IMR-90 (cell line): Measurements from ENCODE around the gene GNAO1. TPM values are rescaled to one million over a fixed set of nuclear protein-coding genes. Genes with fewer than 3 reads are reported as not detected.

ENCODE experiments used
- ATAC-seq: fragments of 200-7000 bp; cut with Tn5 transposase; 2 replicates; pipeline ENCODE4 v1.9.1; 2020; ENCODE audit warnings: low read depth, mild to moderate bottlenecking, moderate library complexity
- BruUV-seq: library from RNA; stranded (reverse); fragments of 400-500 nt; replicated peaks from 2 replicates; lab custom pipeline; 2021; lab: Mats Ljungman, UMichigan
- CTCF ChIA-PET: fragments of 300-600 bp; formaldehyde crosslinking; extraction: SDS; loops from one replicate; lab custom pipeline; 2021; ENCODE audit warnings: antibody characterized with exemption; lab: Yijun Ruan, JAX
- POLR2A ChIA-PET: fragments of 300-600 bp; sonication (Branson Sonifier 250); formaldehyde crosslinking; loops from one replicate; lab custom pipeline; 2022; ENCODE audit warnings: antibody characterized with exemption; ENCODE audit not compliant: unreplicated experiment; lab: Charles Lee
- DNase-seq: peaks from one replicate; pipeline ENCODE4 v3.0.0; 2013
- H2AFZ ChIP-seq: replicated peaks from 2 replicates; pipeline ENCODE3; 2013; ENCODE audit warnings: low read length, mild to moderate bottlenecking; ENCODE audit not compliant: poor library complexity
- H2AK5ac ChIP-seq: 2 replicates; pipeline ENCODE4 v1.6.1; 2013; ENCODE audit warnings: low read depth, low read length, inconsistent platforms
- H2AK9ac ChIP-seq: replicated peaks from 2 replicates; pipeline ENCODE3; 2013; ENCODE audit warnings: mild to moderate bottlenecking, low read depth, low read length, moderate library complexity; ENCODE audit not compliant: poor library complexity
- H2BK120ac ChIP-seq: 2 replicates; pipeline ENCODE4 v1.6.1; 2013; ENCODE audit warnings: low read depth, low read length, inconsistent platforms
- H2BK15ac ChIP-seq: 3 replicates; pipeline ENCODE4 v1.6.1; 2013; ENCODE audit warnings: low read depth, low read length, inconsistent platforms
- H2BK20ac ChIP-seq: 2 replicates; pipeline ENCODE4 v1.6.1; 2013; ENCODE audit warnings: low read depth, mild to moderate bottlenecking, inconsistent platforms, low read length, moderate library complexity
- H2BK5ac ChIP-seq: 2 replicates; pipeline ENCODE4 v1.6.1; 2013; ENCODE audit warnings: mild to moderate bottlenecking, low read depth, low read length, inconsistent platforms; ENCODE audit not compliant: poor library complexity, severe bottlenecking
- H3K14ac ChIP-seq: replicated peaks from 2 replicates; pipeline ENCODE4 v1.6.1; 2013; ENCODE audit warnings: low read depth, low read length, inconsistent platforms
- H3K18ac ChIP-seq: 2 replicates; pipeline ENCODE4 v1.6.1; 2013; ENCODE audit warnings: low read depth, low read length, control low read depth
- H3K23ac ChIP-seq: 2 replicates; pipeline ENCODE4 v1.6.1; 2013; ENCODE audit warnings: low read depth, low read length, inconsistent platforms
- H3K27ac ChIP-seq: 2 replicates; pipeline ENCODE4 v1.5.1; 2013; ENCODE audit warnings: mild to moderate bottlenecking, control low read depth, low read length; ENCODE audit not compliant: insufficient read depth
- H3K27me3 ChIP-seq: 2 replicates; pipeline ENCODE4 v1.6.1; 2013; ENCODE audit warnings: low read length; ENCODE audit not compliant: control insufficient read depth, insufficient read depth
- H3K36me3 ChIP-seq: 2 replicates; pipeline ENCODE4 v1.6.1; 2013; ENCODE audit warnings: low read length, mixed read lengths; ENCODE audit not compliant: control insufficient read depth, insufficient read depth
- H3K4ac ChIP-seq: 2 replicates; pipeline ENCODE4 v1.6.1; 2013; ENCODE audit warnings: low read depth, low read length, inconsistent platforms
- H3K4me1 ChIP-seq: 2 replicates; pipeline ENCODE4 v1.6.1; 2013; ENCODE audit warnings: low read length, mixed read lengths; ENCODE audit not compliant: control insufficient read depth, insufficient read depth
- H3K4me2 ChIP-seq: 2 replicates; pipeline ENCODE4 v1.6.1; 2013; ENCODE audit warnings: low read depth, mild to moderate bottlenecking, control low read depth, low read length, moderate library complexity
- H3K4me3 ChIP-seq: 2 replicates; pipeline ENCODE4 v1.5.1; 2013; ENCODE audit warnings: low read depth, mild to moderate bottlenecking, control low read depth, low read length, moderate library complexity; ENCODE audit not compliant: insufficient read depth
- H3K56ac ChIP-seq: 2 replicates; pipeline ENCODE4 v1.6.1; 2013; ENCODE audit warnings: low read length, inconsistent platforms; ENCODE audit not compliant: insufficient read depth; ENCODE audit errors: extremely low read depth
- H3K79me1 ChIP-seq, 2 experiments: 2 replicates each; pipeline ENCODE4 v1.6.1; 2013; ENCODE audit warnings: low read length in 2 of 2, inconsistent platforms in 1 of 2, low read depth in 1 of 2
- H3K9ac ChIP-seq: 2 replicates; pipeline ENCODE4 v1.6.1; 2013; ENCODE audit warnings: low read depth, low read length, control low read depth
- H3K9me1 ChIP-seq: 2 replicates; pipeline ENCODE4 v1.6.1; 2013; ENCODE audit warnings: low read length, inconsistent platforms; ENCODE audit not compliant: insufficient read depth
- H3K9me3 ChIP-seq: 2 replicates; pipeline ENCODE4 v1.6.1; 2013; ENCODE audit warnings: low read length; ENCODE audit not compliant: control insufficient read depth, insufficient read depth
- H4K20me1 ChIP-seq: 2 replicates; pipeline ENCODE4 v1.6.1; 2013; ENCODE audit warnings: low read length, inconsistent platforms; ENCODE audit not compliant: insufficient read depth
- H4K5ac ChIP-seq: 2 replicates; pipeline ENCODE4 v1.6.1; 2013; ENCODE audit warnings: mild to moderate bottlenecking, low read depth, low read length, control low read depth
- H4K8ac ChIP-seq, 2 experiments: 2 replicates each; pipeline ENCODE4 v1.6.1; 2013; ENCODE audit warnings: low read depth in 2 of 2, low read length in 2 of 2, control low read depth in 1 of 2, inconsistent platforms in 1 of 2
- H4K91ac ChIP-seq: 2 replicates; pipeline ENCODE4 v1.6.1; 2013; ENCODE audit warnings: low read depth, low read length, inconsistent platforms; ENCODE audit not compliant: insufficient read depth
- BHLHE40 ChIP-seq: fragments of 150-350 bp; IDR thresholded peaks from 2 replicates; pipeline ENCODE4 v1.6.1; 2016; ENCODE audit warnings: mild to moderate bottlenecking, low read depth, low read length
- CEBPB ChIP-seq: IDR thresholded peaks from 2 replicates; pipeline ENCODE4 v1.6.1; 2012; ENCODE audit warnings: low read depth, low read length, improper control_type of control experiment
- CHD1 ChIP-seq: IDR thresholded peaks from 2 replicates; pipeline ENCODE4 v1.6.1; 2012; ENCODE audit warnings: low read depth, low read length, improper control_type of control experiment
- CTCF ChIP-seq: conservative IDR thresholded peaks from 2 replicates; pipeline ENCODE4 v1.5.1; 2012; ENCODE audit warnings: mild to moderate bottlenecking, low read depth, low read length, improper control_type of control experiment
- ELK1 ChIP-seq: fragments of 150-350 bp; IDR thresholded peaks from 2 replicates; pipeline ENCODE4 v1.6.1; 2016; ENCODE audit warnings: low read depth, mild to moderate bottlenecking, low read length, moderate library complexity, borderline replicate concordance
- FOS ChIP-seq: fragments of 150-350 bp; IDR thresholded peaks from 2 replicates; pipeline ENCODE4 v1.6.1; 2016; ENCODE audit warnings: low read depth, low read length
- MAFK ChIP-seq: IDR thresholded peaks from 2 replicates; pipeline ENCODE4 v1.6.1; 2012; ENCODE audit warnings: low read depth, low read length, improper control_type of control experiment
- MAZ ChIP-seq: IDR thresholded peaks from 2 replicates; pipeline ENCODE4 v1.6.1; 2012; ENCODE audit warnings: low read depth, mild to moderate bottlenecking, low read length, improper control_type of control experiment, moderate library complexity, borderline replicate concordance
- MXI1 ChIP-seq: IDR thresholded peaks from 2 replicates; pipeline ENCODE4 v1.6.1; 2012; ENCODE audit warnings: low read depth, mild to moderate bottlenecking, low read length, moderate library complexity, borderline replicate concordance
- NFE2L2 ChIP-seq: fragments of 150-350 bp; IDR thresholded peaks from 2 replicates; pipeline ENCODE4 v1.6.1; 2016; ENCODE audit warnings: low read depth, mild to moderate bottlenecking, low read length
- POLR2A ChIP-seq: IDR thresholded peaks from 2 replicates; pipeline ENCODE4 v1.6.1; 2012; ENCODE audit warnings: mild to moderate bottlenecking, low read depth, low read length
- RAD21 ChIP-seq: IDR thresholded peaks from 2 replicates; pipeline ENCODE4 v1.6.1; 2012; ENCODE audit warnings: low read length, improper control_type of control experiment
- RCOR1 ChIP-seq: IDR thresholded peaks from 2 replicates; pipeline ENCODE4 v1.6.1; 2012; ENCODE audit warnings: mild to moderate bottlenecking, low read length, improper control_type of control experiment; ENCODE audit not compliant: insufficient replicate concordance
- RFX5 ChIP-seq: IDR thresholded peaks from 2 replicates; pipeline ENCODE4 v1.8.0; 2012; ENCODE audit warnings: low read depth, mild to moderate bottlenecking, low read length, moderate library complexity
- SMC3 ChIP-seq: fragments of 150-350 bp; IDR thresholded peaks from 2 replicates; pipeline ENCODE4 v1.6.1; 2016; ENCODE audit warnings: low read depth, mild to moderate bottlenecking, antibody characterized with exemption, low read length, moderate library complexity
- USF2 ChIP-seq: fragments of 150-350 bp; IDR thresholded peaks from 2 replicates; pipeline ENCODE4 v1.6.1; 2017; ENCODE audit warnings: mild to moderate bottlenecking, antibody characterized with exemption, low read length, low read depth
- WGBS, 2 experiments: methylation state at CpG; one replicate each; pipeline versions ENCODE4 v1.1.5 to v1.1.7; 2013; ENCODE audit warnings: missing lambda C conversion rate in 2 of 2; ENCODE audit not compliant: insufficient read length in 1 of 2; ENCODE audit errors: extremely low coverage in 2 of 2; 5-methylcytosine and 5-hydroxymethylcytosine counted together
- dilution Hi-C: fragments of 300-500 bp; cut with HindIII; formaldehyde crosslinking; loops from one replicate; pipeline ENCODE4 v1.14.3; 2018; ENCODE audit warnings: low sequenced_read_pairs; ENCODE audit not compliant: unreplicated experiment
- in situ Hi-C: fragments of 300-500 bp; cut with MboI; formaldehyde crosslinking; loops from 3 replicates; pipeline ENCODE4 v1.14.3; 2019; ENCODE audit warnings: low sequenced_read_pairs, inconsistent platforms, mixed read lengths
- intact Hi-C: fragments of 100-400 bp; cut with micrococcal nuclease; formaldehyde crosslinking; loops from 2 replicates; pipeline ENCODE4 v1.10.0; 2022
- polyA plus RNA-seq, 3 experiments: library from polyadenylated mRNA; depleted of rRNA; stranded (reverse); fragments of >200 nt; gene quantifications; 2 replicates each; pipeline ENCODE4 v1.2.3, GENCODE V29; 2012; ENCODE audit warnings: low replicate concordance in 1 of 3
- total RNA-seq: library from RNA; depleted of rRNA; stranded (reverse); fragments of >200 nt; gene quantifications from 2 replicates; pipeline ENCODE4 v1.2.3, GENCODE V29; 2012

GNAO1 gene
- total and polyA plus RNA-seq, 2 of the 4 experiments (the other 2 are of a cell fraction): under 0.01 to 0.07 TPM

GRCh38 chr16:56319376-56319775, 128.1 kb downstream of the GNAO1 start:
- Histone ChIP-seq H3K56ac (no peak overlapping the region), H3K14ac (no peak overlapping the region), H3K4ac (no peak overlapping the region), H4K91ac (no peak overlapping the region), H2BK120ac (no peak overlapping the region), H3K23ac (no peak overlapping the region), H2AFZ (no peak overlapping the region), H3K27ac (no peak overlapping the region), H3K4me3 (no peak overlapping the region), H3K9me3 (no peaks in the 10 kb centered on the region), H2BK15ac (no peak overlapping the region), H3K9ac (no peak overlapping the region), H2AK9ac (no peak overlapping the region), H3K27me3 (peaks cover 30% of the 10 kb centered on the region), H3K36me3 (no peaks in the 10 kb centered on the region), H4K20me1 (no peaks in the 10 kb centered on the region), H3K18ac (no peak overlapping the region), H2BK20ac (no peak overlapping the region), H3K79me1 (no peaks in the 10 kb centered on the region), H2AK5ac (no peak overlapping the region), H2BK5ac (no peak overlapping the region), H4K5ac (no peak overlapping the region), H3K9me1 (no peaks in the 10 kb centered on the region), H4K8ac (no peak overlapping the region), H3K4me2 (no peak overlapping the region), H3K4me1 (no peaks in the 10 kb centered on the region)
- no CpG with 5 or more reads among the region's 6 CpGs for WGBS, 2 experiments
- DNase-seq (no peak), ATAC-seq (no peak)
- in situ Hi-C loops (loop anchor here (25.0 kb wide), 2 partner anchors 607 to 857 kb away; no protein-coding TSS in a partner anchor), dilution Hi-C loops (no loop called here), intact Hi-C loops (loop anchor here (2.0 kb wide), 2 partner anchors 125 to 477 kb away; no protein-coding TSS in a partner anchor)
- ChIA-PET POLR2A (no interaction called here), CTCF (no interaction called here)
- no TSS peak for BruUV-seq
- TF ChIP-seq USF2 (no peak), BHLHE40 (no peak), CEBPB (no peak), NFE2L2 (no peak), MAFK (no peak), RCOR1 (no peak), RFX5 (no peak), MAZ (no peak), SMC3 (no peak), MXI1 (no peak), CHD1 (no peak), RAD21 (no peak), POLR2A (no peak), ELK1 (no peak), FOS (no peak), CTCF (no peak)
